HG02981 (cell line): ENCODE measurements around the gene ENOPH1.
A peak's percentile ranks its signal among the peaks of the same experiment; 100 is the strongest.

Source experiments
- ATAC-seq: cut with Tn5 transposase; IDR thresholded peaks from one replicate; pipeline ENCODE4 v1.9.1; 2021; ENCODE audit warnings: mild to moderate bottlenecking, moderate library complexity; ENCODE audit not compliant: unreplicated experiment

Gene ENOPH1

GRCh38 chr4:82425478-82425877 is 4.9 kb upstream of the ENOPH1 start:
- no peak for ATAC-seq

- ATAC-seq = no peak
These were observed 1.8 kb upstream of the ENOPH1 start for GRCh38 chr4:82428526-82428968.

DNA sequence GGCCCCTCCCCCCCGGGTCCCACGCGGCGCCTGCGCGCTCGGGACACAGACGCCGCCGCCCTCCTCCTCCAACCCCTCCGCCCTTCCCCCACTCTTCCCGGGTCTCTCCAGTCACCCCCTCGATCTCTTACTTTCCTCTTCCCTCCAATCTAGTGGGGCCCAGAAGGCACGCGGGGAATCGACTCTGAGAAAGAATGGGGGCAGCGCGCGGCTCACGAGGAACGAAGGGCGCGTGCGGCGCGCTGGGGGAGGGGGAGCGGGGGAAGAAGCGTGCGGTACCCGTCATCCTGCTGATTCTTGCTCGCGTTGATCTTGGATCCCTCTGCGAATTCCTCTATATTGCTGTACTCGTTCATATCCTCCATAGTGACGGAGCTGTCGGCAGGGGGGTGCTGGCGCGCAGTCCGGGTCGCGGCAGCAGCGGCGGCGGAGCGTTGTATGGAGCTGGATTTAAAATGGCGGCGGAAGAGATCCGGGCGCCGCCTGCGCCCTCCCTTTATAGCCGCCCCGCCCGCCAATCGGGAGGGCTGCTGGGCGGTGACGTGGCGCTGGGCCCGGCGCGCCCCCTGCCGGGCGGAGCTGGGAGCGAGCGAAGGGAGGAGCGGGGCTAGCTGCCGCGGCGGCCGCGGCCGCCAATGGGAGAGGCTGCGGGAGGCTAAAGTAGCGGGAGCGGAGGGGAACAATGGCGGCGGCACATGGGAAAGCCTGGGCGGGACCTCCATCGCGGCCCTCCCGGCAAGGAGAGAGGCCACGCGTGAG is 1.2 kb upstream of the ENOPH1 start:
- peak; percentile 55 for ATAC-seq

DNA sequence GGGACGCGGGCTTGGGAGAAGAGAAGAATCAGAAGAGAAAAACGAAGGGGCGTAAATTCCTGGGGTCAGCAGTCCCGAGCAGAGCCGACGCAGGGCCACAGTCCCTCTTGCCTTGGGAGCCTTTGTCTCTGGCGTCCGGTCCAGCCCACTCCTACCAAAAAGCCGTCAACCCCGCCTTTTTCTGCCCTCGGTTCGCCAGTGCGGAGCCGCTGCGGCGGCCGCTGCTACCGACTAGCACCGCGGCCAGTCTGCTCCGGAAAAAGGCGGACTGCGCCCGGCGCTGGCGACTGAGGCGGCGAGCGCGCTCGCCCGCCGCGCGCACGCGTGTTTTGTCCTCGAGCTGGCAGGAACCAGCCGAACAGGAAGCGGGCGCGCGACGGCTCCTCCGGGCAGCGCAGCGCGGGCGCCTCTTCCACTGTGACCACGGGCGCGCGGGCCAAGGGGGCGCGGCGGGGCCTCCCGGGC is 630 bp upstream of the ENOPH1 start:
- peak; percentile 12 for ATAC-seq

DNA sequence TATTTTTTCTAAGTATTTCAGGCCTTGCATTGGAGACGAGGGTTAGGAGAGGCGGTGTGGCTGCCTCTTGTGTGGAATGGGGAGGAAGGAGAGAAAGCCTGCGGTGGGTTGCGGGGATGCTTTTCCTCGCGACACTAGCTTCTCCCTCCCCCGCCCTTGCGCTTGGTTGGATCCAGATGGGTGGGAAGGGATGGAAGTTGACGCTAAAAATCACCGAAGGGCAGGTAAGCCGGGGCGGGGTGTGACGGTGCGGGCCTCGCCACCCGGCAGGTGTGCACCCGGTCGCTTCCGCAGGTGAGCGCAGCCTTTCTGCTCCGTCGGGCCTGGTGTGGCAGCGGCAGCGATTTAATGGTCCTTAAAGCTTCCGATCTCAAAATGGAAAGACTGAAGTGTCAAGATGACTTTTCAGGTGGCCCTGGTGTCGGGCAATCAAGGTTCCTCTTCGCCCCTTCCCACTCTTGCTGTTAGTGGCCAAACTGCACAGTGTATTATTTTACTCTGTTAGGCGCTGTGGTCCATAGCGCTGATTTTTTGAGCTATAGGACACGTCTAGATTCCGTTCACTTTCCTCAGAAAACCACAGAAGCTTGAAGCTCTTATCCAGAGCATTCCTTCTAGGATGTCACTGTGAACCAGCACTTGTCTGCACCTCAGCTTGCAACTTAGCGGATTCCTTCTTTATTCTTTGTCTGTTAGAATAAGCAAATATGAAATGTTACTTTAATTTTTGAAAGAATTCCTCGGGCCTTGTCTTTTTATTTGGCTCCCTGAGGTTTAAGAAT is 765 bp downstream of the ENOPH1 start:
- no peak for ATAC-seq

- no peak for ATAC-seq
These were observed 1.4 kb downstream of the ENOPH1 start for GRCh38 chr4:82431831-82432230.

DNA sequence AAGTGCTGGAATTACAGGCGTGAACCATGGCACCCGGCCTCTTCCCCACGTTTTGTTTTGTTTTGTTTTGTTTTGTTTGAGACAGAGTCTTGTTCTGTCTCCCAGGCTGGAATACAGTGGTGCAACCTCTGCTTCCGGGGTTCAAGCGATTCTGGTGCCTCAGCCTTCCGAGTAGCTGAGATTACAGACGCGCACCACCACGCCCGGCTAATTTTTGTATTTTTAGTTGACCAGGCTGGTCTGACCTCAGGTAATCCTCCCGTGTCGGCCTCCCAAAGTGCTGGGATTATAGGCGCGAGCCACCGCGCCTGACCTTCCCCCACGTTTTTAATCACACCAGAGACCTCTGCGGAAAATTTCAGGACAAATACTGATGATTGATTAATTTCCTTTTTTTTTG is 2.2 kb downstream of the ENOPH1 start:
- ATAC-seq = no peak

GRCh38 chr4:82433791-82434190 is 3.4 kb downstream of the ENOPH1 start:
- ATAC-seq = no peak

DNA sequence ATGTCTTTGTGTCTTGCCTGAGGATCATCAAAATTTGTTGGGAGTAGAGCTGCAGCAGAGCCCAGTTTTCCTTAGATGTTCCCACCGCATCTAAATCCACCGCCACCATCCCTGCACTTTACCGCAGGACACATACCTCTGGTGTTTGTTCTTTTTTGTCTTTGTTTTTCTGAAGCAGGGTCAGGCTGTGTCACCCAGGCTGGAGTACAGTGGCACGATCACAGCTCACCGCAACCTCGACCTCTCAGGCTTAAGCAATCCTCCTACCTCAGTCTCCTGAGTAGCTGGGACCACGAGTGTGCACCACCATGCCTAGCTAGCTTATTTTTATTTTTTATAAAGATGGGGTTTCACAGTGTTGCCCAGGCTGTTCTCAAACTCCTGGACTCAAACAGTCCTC is 4.6 kb downstream of the ENOPH1 start:
- ATAC-seq = no peak

GRCh38 chr4:82436130-82436529 is 5.7 kb downstream of the ENOPH1 start:
- no peak for ATAC-seq

DNA sequence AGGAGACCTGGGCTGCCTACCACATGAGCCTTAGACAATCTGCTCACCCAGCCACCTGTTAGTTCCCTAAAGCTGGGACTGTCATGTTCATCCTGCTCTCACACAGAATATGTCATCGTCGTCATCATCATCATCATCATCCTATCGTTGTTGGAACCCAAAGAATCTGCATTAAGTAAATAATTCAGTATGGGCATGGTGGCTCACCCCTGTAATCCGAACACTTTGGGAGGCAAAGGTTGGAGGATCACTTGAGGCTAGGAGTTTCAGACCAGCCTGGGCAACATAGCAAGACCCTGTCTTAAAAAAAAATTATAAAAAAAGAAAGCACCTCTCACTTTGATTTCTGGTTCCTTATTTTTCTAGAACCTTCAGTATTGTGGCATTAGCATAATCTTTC is 6.4 kb downstream of the ENOPH1 start:
- no peak for ATAC-seq

DNA sequence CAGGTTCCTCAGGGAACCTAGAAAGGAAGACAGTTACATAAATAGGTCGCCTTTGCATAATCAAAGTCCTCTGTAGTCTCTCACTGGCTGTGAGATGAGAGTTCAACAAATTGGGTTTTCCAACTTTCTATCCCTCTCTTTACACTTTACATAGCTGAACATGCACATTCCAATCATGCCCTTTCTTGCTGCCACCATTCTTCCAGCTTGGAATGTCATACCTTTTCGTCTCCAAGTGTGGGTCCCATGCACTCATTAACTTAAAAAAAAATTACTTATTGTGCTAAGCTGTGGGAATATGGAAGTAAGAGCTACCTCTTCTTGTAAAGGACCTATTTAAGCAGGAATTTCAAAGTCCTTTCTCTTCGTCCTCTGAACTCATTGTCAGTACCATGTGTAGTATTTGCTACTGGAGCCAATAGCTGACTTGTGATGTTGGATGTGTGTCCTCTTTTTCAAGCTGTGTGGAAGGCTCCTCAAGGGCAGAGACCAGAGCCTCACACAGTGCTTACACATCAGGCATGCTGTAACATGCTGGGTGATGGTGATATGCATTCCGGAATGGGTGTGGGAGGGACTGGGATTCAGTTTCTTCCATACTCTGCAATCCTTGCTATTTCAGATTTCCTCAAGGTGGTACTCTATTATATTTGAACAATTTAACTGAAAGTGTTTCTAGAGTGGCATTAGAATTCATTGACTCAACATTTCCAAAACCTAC is 7.1 kb downstream of the ENOPH1 start:
- ATAC-seq = no peak

- ATAC-seq = no peak
These were observed 8.7 kb downstream of the ENOPH1 start for GRCh38 chr4:82439088-82439487.

DNA sequence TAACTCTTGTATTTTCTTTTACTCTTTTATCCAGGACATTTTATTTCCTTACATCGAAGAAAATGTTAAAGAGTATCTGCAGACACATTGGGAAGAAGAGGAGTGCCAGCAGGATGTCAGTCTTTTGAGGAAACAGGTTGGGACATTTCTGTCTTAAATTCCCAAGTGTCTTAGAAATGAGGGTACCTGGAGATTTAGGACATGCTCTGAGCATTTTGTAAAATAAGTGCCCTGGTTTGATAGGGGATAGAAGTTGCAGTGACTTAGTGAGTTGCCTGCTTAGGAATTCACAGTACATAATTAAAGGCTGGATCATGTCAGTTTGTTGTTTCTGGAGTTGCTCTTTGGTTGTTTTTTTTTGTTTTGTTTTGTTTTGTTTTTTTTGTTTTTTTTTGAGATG is 17.5 kb downstream of the ENOPH1 start:
- ATAC-seq = no peak

DNA sequence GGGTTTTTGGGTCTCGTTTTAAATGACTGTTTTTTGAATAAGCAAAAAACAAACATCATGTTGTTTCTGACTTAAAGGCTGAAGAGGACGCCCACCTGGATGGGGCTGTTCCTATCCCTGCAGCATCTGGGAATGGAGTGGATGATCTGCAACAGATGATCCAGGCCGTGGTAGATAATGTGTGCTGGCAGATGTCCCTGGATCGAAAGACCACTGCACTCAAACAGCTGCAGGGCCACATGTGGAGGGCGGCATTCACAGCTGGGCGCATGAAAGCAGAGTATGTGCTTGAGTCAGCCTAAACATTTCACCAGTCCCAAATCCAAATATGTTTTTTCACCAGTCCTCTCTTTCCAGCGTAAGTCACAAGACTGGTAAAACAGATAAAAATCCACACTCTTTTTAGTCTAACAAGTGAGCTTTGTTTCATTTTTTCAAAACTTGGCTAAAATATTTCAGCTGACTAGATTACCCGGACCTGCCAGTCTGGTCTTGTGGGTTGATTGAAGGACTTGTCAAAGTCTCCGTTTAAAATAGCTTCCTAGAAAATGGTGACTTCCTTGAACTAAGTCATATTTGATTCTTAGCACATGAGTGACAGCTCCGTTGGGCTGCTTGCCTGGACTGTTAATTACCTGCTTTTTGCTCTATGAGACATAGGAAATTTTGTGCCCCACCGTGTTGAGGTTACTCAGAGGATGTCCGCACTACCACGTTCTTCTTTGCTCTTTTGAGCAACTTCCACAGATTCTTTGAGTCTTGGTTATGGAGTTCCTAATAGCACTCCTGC is 20.8 kb downstream of the ENOPH1 start:
- no peak for ATAC-seq

GRCh38 chr4:82452026-82452425 is 21.6 kb downstream of the ENOPH1 start:
- no peak for ATAC-seq

GRCh38 chr4:82457266-82457665 is 26.9 kb downstream of the ENOPH1 start:
- ATAC-seq = no peak

DNA sequence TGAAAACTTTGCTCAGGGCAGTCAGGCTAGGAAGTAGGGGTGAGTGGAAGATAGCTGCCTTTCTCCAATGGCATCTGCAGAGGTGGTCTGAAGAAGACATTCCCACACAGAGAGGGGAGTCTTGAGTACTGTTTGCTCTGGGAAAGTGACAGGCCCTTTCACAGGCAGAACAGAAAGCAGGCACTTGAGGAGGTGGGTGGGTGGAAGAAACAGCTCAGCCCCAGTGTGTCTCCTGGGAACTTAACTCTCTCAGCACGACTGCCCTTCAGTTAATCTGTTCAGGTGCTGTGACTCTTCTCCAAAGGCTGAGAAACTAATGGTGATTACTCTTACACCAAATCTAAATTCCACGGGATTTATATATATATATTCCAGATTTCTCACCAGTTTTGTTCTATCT is 28.3 kb downstream of the ENOPH1 start:
- no peak for ATAC-seq

- ATAC-seq = no peak
These were observed 31.3 kb downstream of the ENOPH1 start for GRCh38 chr4:82461710-82462109.

DNA sequence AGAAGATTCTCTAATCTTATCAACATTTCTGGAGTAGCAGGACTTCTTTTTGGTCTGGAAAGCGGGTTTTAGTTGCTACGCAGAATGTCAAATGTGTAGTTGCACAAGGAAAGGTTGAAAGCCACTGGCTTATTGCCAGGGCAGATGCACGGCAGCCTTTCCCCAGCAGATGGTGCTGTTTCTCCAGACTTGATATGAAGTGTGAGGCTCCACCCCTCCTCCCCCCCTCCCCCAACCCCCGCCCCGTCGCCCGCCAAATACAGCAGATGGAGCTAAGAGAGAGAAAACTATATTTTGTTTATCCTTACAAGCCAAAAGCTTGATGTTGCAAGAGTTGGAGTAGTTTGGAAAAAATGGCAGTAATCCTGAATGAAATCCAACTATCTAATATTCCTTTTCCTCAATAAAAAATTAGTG is 32.0 kb downstream of the ENOPH1 start:
- ATAC-seq = peak; percentile 79

DNA sequence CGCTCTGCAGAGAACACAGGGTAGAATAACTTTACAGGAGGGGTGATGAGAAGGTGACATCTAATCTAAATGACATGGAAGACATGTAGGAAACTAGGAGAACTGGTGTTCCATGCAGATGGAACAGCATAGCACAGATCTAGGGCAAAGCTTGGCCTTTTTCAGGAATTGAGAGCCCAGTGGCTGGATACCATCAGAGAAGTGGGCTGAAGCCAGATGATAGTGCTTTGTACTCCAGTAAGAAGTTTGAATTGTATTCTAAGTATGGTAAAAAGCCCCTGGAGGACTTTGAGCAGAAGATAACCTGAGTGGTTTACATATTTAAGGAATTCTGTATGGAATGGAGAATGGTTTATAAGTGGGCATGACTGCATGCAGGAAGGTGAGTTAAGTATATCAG is 32.8 kb downstream of the ENOPH1 start:
- no peak for ATAC-seq
